Right lobe of liver (tissue), 6 donors: ENCODE measurements around the gene DOK6. TPM values are rescaled to one million over a fixed set of nuclear protein-coding genes. Genes with fewer than 3 reads are reported as not detected.

Source experiments
- ATAC-seq, 4 donors: fragments of 200-7000 bp; cut with Tn5 transposase; one replicate each; pipeline ENCODE4 v1.9.1; 2020; ENCODE audit warnings: mild to moderate bottlenecking in 4 of 4, moderate library complexity in 4 of 4
- DNase-seq, 3 donors: peaks; one replicate each; pipeline ENCODE4 v3.0.0-alpha.2; 2020
- H3K27ac ChIP-seq, 3 donors: fragments of 200-600 bp; one replicate each; pipeline ENCODE4 v1.8.0; 2022
- H3K27me3 ChIP-seq, 2 donors: fragments of 200-600 bp; one replicate each; pipeline ENCODE4 v1.8.0; 2022
- H3K36me3 ChIP-seq, 4 donors: fragments of 200-600 bp; sonication (generic) in 1 of 4; one replicate each; pipeline versions ENCODE4 v1.5.1 to v1.8.0; 2017 to 2022; ENCODE audit warnings: control low read depth in 1 of 4
- H3K4me1 ChIP-seq, 4 donors: fragments of 200-600 bp; sonication (generic) in 1 of 4; one replicate each; pipeline versions ENCODE4 v1.5.1 to v1.8.0; 2017 to 2022; ENCODE audit warnings: control low read depth in 1 of 4
- H3K4me3 ChIP-seq, 3 donors: fragments of 200-600 bp; one replicate each; pipeline ENCODE4 v1.8.0; 2022
- H3K9me3 ChIP-seq, 4 donors: fragments of 200-600 bp; sonication (generic) in 1 of 4; one replicate each; pipeline versions ENCODE4 v1.5.1 to v1.8.0; 2017 to 2022; ENCODE audit warnings: control low read depth in 1 of 4
- CTCF ChIP-seq, 4 donors: fragments of 200-600 bp in 3 of 4; fragments of 450-650 bp in 1 of 4; IDR thresholded peaks; one replicate each; pipeline versions ENCODE4 v1.5.1 to v1.8.0; 2016 to 2022; ENCODE audit warnings: antibody characterized with exemption in 4 of 4, mild to moderate bottlenecking in 2 of 4
- POLR2A ChIP-seq: fragments of 450-650 bp; IDR thresholded peaks from one replicate; pipeline ENCODE4 v1.6.1; 2017; ENCODE audit warnings: antibody characterized with exemption, mild to moderate bottlenecking
- WGBS: methylation state at CpG from one replicate; pipeline ENCODE4 v1.1.6; 2018; ENCODE audit warnings: low coverage, low lambda C conversion rate; ENCODE audit not compliant: insufficient coverage; ENCODE audit errors: missing lambda C conversion rate; 5-methylcytosine and 5-hydroxymethylcytosine counted together
- intact Hi-C, 2 donors: fragments of 100-400 bp; cut with DNase I; formaldehyde crosslinking; loops; one replicate each; pipeline versions ENCODE4 v1.11.2 to v1.14.1; 2022
- total RNA-seq, 6 experiments: library from RNA; depleted of rRNA in 2 of 6; stranded (reverse); fragments of >200 nt in 2 of 6; fragmentation: NEBNext Ultra II Directional in 3 of 6; extraction: Animal tissue kit (Norgen Biotek cat#: 25700) in 3 of 6; gene quantifications; one replicate each; pipeline versions ENCODE4 v1.1.0 to v1.2.4, GENCODE V29; 2016 to 2023
- donor health status: DM: no; HTN: yes; CAD: no.
- donor health status: DM: no; HTN: no; CAD: no.
- donor health status: DM: no; HTN: no; CAD: no.
- donor health status: DM: no; HTN: yes; CAD: no.
- donor health status: DM: no; HTN: yes; CAD: no.

Gene DOK6
- total RNA-seq, 6 experiments from 2014 or later = 0.37 to 2.9 (median 2.1) TPM; not detected in 1

DNA sequence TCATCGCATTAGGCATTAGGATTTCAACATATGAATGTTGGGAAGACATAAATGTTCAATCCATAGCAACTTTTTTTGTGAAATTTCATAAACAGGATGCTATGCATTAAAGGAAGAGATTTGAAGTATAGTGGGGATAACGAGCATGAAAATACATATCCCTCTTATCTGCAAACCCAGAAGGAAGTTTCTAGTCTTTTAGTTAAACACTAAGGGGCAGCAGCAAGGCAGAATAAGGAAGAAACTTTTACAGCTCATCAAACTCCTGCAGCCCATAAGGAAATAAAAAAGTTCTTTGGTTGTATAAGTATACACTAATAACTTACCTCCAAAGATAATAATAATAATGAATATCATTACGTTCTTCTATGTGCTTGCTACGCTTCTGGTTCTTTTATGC is 465.5 kb downstream of the DOK6 start:
- Histone ChIP-seq H3K9me3 (no peaks in the 10 kb centered on the region), H3K4me1 (no peaks in the 10 kb centered on the region), H3K36me3 (no peaks in the 10 kb centered on the region), H3K4me3 (no peak overlapping the region), H3K27me3 (no peaks in the 10 kb centered on the region), H3K27ac (no peak overlapping the region)
- WGBS = 76% methylated on average over 4 of the region's 4 CpGs
- intact Hi-C loops = no loop called here
- ATAC-seq (no peak), DNase-seq (no peak)
- TF ChIP-seq POLR2A (no peak), CTCF (IDR thresholded peaks at IDR 0.05) (no peak)

DNA sequence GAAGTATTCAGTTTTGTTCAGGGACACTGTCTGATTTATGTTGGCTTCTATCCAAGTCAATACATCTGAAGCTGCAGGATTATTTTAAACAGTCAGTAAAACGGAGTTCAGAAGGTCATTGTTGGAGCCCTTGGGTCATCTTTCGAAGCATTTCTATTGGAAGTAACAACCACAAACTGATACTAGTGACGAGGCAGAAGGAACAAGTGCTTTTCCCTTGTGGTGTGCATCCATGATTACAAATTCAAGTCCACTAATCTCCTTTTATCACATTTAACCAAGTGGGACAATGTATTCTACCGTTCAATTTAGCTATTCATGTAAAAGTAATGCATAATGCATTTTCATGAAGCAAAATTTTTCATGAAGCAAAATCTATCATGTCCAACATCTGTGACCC is 470.0 kb downstream of the DOK6 start:
- Histone ChIP-seq H3K27ac (no peak overlapping the region), H3K36me3 (no peaks in the 10 kb centered on the region), H3K9me3 (no peaks in the 10 kb centered on the region), H3K4me3 (no peak overlapping the region), H3K27me3 (no peaks in the 10 kb centered on the region), H3K4me1 (no peaks in the 10 kb centered on the region)
- ATAC-seq (no peak), DNase-seq (no peak)
- TF ChIP-seq POLR2A (no peak), CTCF (IDR thresholded peaks at IDR 0.05) (no peak)
- 78% methylated on average over 3 of the region's 4 CpGs for WGBS
- intact Hi-C loops = no loop called here

DNA sequence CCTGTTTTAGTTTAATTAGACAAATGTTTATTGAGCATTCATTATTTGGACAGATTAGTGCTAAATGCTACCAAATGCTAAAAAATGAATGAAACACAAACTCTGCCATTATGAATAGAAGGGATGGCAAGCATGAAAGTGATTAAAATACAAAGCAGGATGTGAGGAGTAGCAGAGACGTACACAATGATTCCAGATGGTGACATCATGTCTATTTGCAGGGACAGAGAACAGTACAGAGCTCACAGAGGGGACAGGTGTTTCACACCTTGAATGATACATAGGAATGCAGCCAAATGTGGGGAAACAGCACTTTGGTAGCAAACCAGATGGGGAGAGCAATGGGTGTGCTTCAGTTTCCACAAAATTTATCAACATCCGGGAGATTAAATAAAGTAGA is 470.7 kb downstream of the DOK6 start:
- no peak for DNase-seq
- no peak overlapping the region for H3K27ac ChIP-seq
- intact Hi-C loops = no loop called here
- no peaks in the 10 kb centered on the region for H3K27me3 ChIP-seq
- no peak overlapping the region for H3K4me3 ChIP-seq
- TF ChIP-seq CTCF (IDR thresholded peaks at IDR 0.05) (no peak), POLR2A (no peak)
- no peaks in the 10 kb centered on the region for H3K4me1 ChIP-seq
- no peak for ATAC-seq
- no peaks in the 10 kb centered on the region for H3K9me3 ChIP-seq
- WGBS = 81% methylated on average over 2 of the region's 2 CpGs
- H3K36me3 ChIP-seq = no peaks in the 10 kb centered on the region

GRCh38 chr18:69872661-69873060 is 472.0 kb downstream of the DOK6 start:
- Histone ChIP-seq H3K9me3 (no peaks in the 10 kb centered on the region), H3K27me3 (no peaks in the 10 kb centered on the region), H3K27ac (no peak overlapping the region), H3K4me1 (no peaks in the 10 kb centered on the region), H3K36me3 (no peaks in the 10 kb centered on the region), H3K4me3 (no peak overlapping the region)
- DNase-seq (no peak), ATAC-seq (no peak)
- TF ChIP-seq CTCF (IDR thresholded peaks at IDR 0.05) (no peak), POLR2A (no peak)
- 76% methylated on average over 4 of the region's 4 CpGs for WGBS
- intact Hi-C loops = no loop called here

DNA sequence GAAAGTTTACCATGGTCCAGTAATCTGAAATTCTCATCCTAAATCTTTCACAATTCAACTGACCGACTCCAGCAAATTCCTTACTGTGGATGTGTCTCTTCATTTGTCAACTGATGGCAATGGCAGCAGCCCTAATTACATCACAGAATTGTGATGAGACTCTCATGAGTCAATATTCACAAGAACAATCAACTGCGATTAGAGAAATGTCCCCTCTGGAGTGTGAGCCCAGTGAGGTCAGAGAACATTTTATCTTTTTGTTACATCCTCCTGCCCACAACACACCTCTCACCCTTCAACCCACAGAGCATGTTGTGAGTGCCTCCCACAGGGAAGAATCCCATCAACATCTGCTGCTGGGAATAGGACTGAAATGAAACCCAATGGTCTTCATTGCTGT is 473.4 kb downstream of the DOK6 start:
- no peaks in the 10 kb centered on the region for H3K9me3 ChIP-seq
- ATAC-seq (no peak), DNase-seq (no peak)
- H3K27ac ChIP-seq = no peak overlapping the region
- 71% methylated on average over 2 of the region's 2 CpGs for WGBS
- intact Hi-C loops = no loop called here
- no peak for TF ChIP-seq POLR2A
- TF ChIP-seq CTCF (IDR thresholded peaks at IDR 0.05) = no peak
- H3K27me3 ChIP-seq = no peaks in the 10 kb centered on the region
- no peak overlapping the region for H3K4me3 ChIP-seq
- H3K4me1 ChIP-seq = no peaks in the 10 kb centered on the region
- H3K36me3 ChIP-seq = no peaks in the 10 kb centered on the region
